ENCODE data around the gene OSR1. TPM values are rescaled to one million over a fixed set of nuclear protein-coding genes. Genes with fewer than 3 reads are reported as not detected.

The OSR1 gene
- total RNA-seq, 1 donor from 2014 or later: not detected

GRCh38 chr2:19362755-19363473 lies 4.5 kb upstream of the OSR1 start:
- H3K27me3 Mint-ChIP-seq: peaks cover 22% of the 10 kb centered on the region
- no peak for DNase-seq

GRCh38 chr2:19362094-19362754 lies 3.8 kb upstream of the OSR1 start:
- no peak for DNase-seq

More at GRCh38 chr2:19362755-19363473, 4.5 kb upstream of the OSR1 start:
- peak; percentile 45 for ATAC-seq (ENCODE audit: low read depth)
- Mint-ChIP-seq H3K4me3 (peak overlapping the region; percentile 86), H3K4me1 (peaks cover 38% of the 10 kb centered on the region), H3K36me3 (ENCODE audit: low read depth) (peaks cover 6% of the 10 kb centered on the region), H3K27ac (peak overlapping the region; percentile 64), H3K9me3 (no peaks in the 10 kb centered on the region)
- intact Hi-C loops (cut with micrococcal nuclease): loop anchor here (1.0 to 10.0 kb wide), 9 partner anchors 15 to 1304 kb away; partner anchors contain the start of genes GDF7, RDH14 and RHOB
- ChIA-PET CTCF (interaction anchor here (1.3 kb wide), 1 partner anchor 843 kb away, joined by 10 read pairs; no protein-coding TSS in a partner anchor), POLR2A (no interaction called here)
- no peak for TF ChIP-seq CTCF (IDR thresholded peaks at IDR 0.05)

GRCh38 chr2:19361325-19361990 lies 3.0 kb upstream of the OSR1 start:
- Mint-ChIP-seq H3K4me1 (peaks cover 53% of the 10 kb centered on the region), H3K27ac (peak overlapping the region; percentile 64), H3K9me3 (no peaks in the 10 kb centered on the region), H3K27me3 (peaks cover 36% of the 10 kb centered on the region), H3K4me3 (peak overlapping the region; percentile 86), H3K36me3 (ENCODE audit: low read depth) (peaks cover 6% of the 10 kb centered on the region)
- no peak for TF ChIP-seq CTCF (IDR thresholded peaks at IDR 0.05)
- intact Hi-C loops (cut with micrococcal nuclease): loop anchor here (5.0 to 10.0 kb wide), 4 partner anchors 501 to 1306 kb away; partner anchors contain the start of genes GDF7 and RHOB
- peak; percentile 21 for ATAC-seq (ENCODE audit: low read depth)
- ChIA-PET CTCF (interaction anchor here (1.8 kb wide), 1 partner anchor 840 kb away, joined by 10 read pairs; no protein-coding TSS in a partner anchor), POLR2A (interaction anchor here (2.9 kb wide), 1 partner anchor 13 kb away, joined by 15 read pairs; no protein-coding TSS in a partner anchor)
- no peak for DNase-seq

More at GRCh38 chr2:19362094-19362754, 3.8 kb upstream of the OSR1 start:
- peaks cover 29% of the 10 kb centered on the region for H3K27me3 Mint-ChIP-seq
- CTCF ChIA-PET: no interaction called here
- no peaks in the 10 kb centered on the region for H3K9me3 Mint-ChIP-seq
- peak; percentile 29 for ATAC-seq (ENCODE audit: low read depth)
- H3K36me3 Mint-ChIP-seq (ENCODE audit: low read depth): peaks cover 6% of the 10 kb centered on the region
- peak overlapping the region; percentile 64 for H3K27ac Mint-ChIP-seq
- TF ChIP-seq CTCF (IDR thresholded peaks at IDR 0.05): no peak
- H3K4me3 Mint-ChIP-seq: peak overlapping the region; percentile 86
- intact Hi-C loops (cut with micrococcal nuclease): loop anchor here (1.0 to 10.0 kb wide), 7 partner anchors 14 to 1305 kb away; partner anchors contain the start of genes GDF7, RDH14 and RHOB
- peaks cover 45% of the 10 kb centered on the region for H3K4me1 Mint-ChIP-seq
- POLR2A ChIA-PET: interaction anchor here (2.9 kb wide), 1 partner anchor 14 kb away, joined by 15 read pairs; no protein-coding TSS in a partner anchor

- Mint-ChIP-seq H3K4me1 (peaks cover 57% of the 10 kb centered on the region), H3K9me3 (no peaks in the 10 kb centered on the region), H3K27ac (no peak overlapping the region), H3K27me3 (peaks cover 40% of the 10 kb centered on the region), H3K4me3 (peak overlapping the region; percentile 86), H3K36me3 (ENCODE audit: low read depth) (peaks cover 6% of the 10 kb centered on the region)
- CTCF ChIA-PET: interaction anchor here (1.8 kb wide), 1 partner anchor 840 kb away, joined by 10 read pairs; no protein-coding TSS in a partner anchor
- ATAC-seq (ENCODE audit: low read depth) (no peak), DNase-seq (no peak)
- POLR2A ChIA-PET: interaction anchor here (2.9 kb wide), 1 partner anchor 13 kb away, joined by 15 read pairs; no protein-coding TSS in a partner anchor
- intact Hi-C loops (cut with micrococcal nuclease): loop anchor here (5.0 to 10.0 kb wide), 4 partner anchors 501 to 1306 kb away; partner anchors contain the start of genes GDF7 and RHOB
- no peak for TF ChIP-seq CTCF (IDR thresholded peaks at IDR 0.05)
Observed at GRCh38 chr2:19360966-19361321, 2.5 kb upstream of the OSR1 start.
